ENCODE measurements around the gene GIMAP7. TPM values are rescaled to one million over a fixed set of nuclear protein-coding genes. Genes with fewer than 3 reads are reported as not detected.

Gene GIMAP7
- total RNA-seq, 2 donors from 2014 or later: 12.6 to 21.4 TPM

DNA sequence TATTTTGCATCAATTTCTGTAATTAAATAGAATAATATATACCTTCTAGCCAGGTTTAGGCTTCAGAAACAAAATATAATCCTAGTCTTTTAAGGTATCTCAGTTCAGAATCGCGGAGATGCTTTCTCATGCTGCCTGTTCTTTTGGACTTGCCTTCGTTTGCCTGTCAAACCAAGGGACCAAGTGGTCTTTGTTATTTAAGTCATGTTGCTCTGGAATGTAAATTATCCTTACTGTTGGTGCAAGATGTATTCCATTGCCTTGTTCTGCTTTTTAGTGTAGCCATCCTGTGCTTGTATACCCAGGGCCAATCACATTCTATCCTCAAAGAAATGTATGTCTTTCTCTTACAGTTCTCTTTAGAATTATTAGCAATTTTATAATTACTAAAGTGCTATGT, 51.5 kb downstream of the GIMAP7 start:
- no peak for DNase-seq (ENCODE audit: low spot score)
- no peak overlapping the region for H3K4me3 ChIP-seq
- no peaks in the 10 kb centered on the region for H3K27me3 ChIP-seq (replicated peaks; ENCODE audit: insufficient read depth)
- TF ChIP-seq, protein P1, sequence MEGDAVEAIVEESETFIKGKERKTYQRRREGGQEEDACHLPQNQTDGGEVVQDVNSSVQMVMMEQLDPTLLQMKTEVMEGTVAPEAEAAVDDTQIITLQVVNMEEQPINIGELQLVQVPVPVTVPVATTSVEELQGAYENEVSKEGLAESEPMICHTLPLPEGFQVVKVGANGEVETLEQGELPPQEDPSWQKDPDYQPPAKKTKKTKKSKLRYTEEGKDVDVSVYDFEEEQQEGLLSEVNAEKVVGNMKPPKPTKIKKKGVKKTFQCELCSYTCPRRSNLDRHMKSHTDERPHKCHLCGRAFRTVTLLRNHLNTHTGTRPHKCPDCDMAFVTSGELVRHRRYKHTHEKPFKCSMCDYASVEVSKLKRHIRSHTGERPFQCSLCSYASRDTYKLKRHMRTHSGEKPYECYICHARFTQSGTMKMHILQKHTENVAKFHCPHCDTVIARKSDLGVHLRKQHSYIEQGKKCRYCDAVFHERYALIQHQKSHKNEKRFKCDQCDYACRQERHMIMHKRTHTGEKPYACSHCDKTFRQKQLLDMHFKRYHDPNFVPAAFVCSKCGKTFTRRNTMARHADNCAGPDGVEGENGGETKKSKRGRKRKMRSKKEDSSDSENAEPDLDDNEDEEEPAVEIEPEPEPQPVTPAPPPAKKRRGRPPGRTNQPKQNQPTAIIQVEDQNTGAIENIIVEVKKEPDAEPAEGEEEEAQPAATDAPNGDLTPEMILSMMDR (IDR thresholded peaks at IDR 0.05): no peak
- no peak overlapping the region for H3K27ac ChIP-seq
- no peaks in the 10 kb centered on the region for H3K9me3 ChIP-seq
- no peak for ATAC-seq (ENCODE audit: insufficient number of reproducible peaks, low FRiP score, low read depth)
- H3K4me1 ChIP-seq (ENCODE audit: control insufficient read depth in 1 of 2, low read depth in 2 of 2): peaks cover 0 to 4% of the 10 kb centered on the region in 2 donors
- H3K36me3 ChIP-seq: no peaks in the 10 kb centered on the region

DNA sequence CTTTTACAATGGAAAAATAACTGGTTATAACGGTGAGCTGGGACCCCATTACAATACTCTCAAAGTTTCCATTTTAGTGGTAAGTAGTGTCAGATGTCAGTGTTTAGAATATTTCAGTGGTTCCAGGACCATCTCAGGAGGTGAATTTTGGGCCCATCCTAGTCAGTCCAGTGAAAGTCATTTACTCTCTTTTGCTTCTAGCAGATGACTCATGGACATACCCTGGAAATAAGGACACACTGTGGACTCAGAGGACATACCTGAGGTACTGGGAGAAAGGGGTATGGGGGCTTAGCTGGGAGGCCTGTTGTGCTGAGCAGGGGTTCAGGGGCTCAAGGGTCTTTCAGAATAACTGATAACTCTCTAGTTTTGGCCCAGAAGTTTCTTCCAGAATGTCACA, 51.9 kb downstream of the GIMAP7 start:
- peaks cover 0 to 4% of the 10 kb centered on the region in 2 donors for H3K4me1 ChIP-seq (ENCODE audit: control insufficient read depth in 1 of 2, low read depth in 2 of 2)
- TF ChIP-seq, protein P1 (IDR thresholded peaks at IDR 0.05): no peak
- no peaks in the 10 kb centered on the region for H3K9me3 ChIP-seq
- H3K27ac ChIP-seq: no peak overlapping the region
- H3K4me3 ChIP-seq: no peak overlapping the region
- no peak for DNase-seq (ENCODE audit: low spot score)
- no peak for ATAC-seq (ENCODE audit: insufficient number of reproducible peaks, low FRiP score, low read depth)
- H3K27me3 ChIP-seq (replicated peaks; ENCODE audit: insufficient read depth): no peaks in the 10 kb centered on the region
- H3K36me3 ChIP-seq: no peaks in the 10 kb centered on the region

DNA sequence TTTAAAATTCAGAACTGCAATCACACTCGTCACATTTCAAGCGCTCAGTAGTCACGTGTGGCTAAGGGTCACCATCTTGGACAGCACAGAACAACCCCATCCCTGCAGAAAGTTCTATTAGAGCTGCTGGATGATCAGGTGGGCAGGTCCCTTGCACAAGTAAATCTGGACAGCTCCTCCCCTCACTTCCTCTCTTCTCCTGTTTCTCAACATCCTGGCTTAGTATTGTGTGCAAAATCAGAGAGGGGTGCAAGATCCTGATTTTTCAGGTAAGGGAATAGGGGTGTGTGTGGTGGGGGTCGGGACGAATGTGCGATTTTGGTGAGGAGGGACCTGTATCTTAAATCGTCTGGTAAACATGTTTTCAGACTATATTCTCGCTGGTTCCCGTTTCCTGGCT, 52.5 kb downstream of the GIMAP7 start, which contains the start of gene GIMAP4:
Gene GIMAP4, plus strand, starts transcription at position 222 of the 400 bp plus-strand sequence. CDS start 2,512 bp downstream, outside the sequence.
- Histone ChIP-seq H3K27ac (peak within 1 kb of the TSS in 1 of 2 donors; percentile 24), H3K36me3 (no peaks in the 10 kb centered on the region), H3K4me3 (peak within 1 kb of the TSS; percentile 69), H3K27me3 (replicated peaks; ENCODE audit: insufficient read depth) (no peaks in the 10 kb centered on the region), H3K9me3 (no peaks in the 10 kb centered on the region), H3K4me1 (ENCODE audit: control insufficient read depth in 1 of 2, low read depth in 2 of 2) (peaks cover 0 to 4% of the 10 kb centered on the region in 2 donors)
- no peak for DNase-seq (ENCODE audit: low spot score)
- TF ChIP-seq, protein P1 (IDR thresholded peaks at IDR 0.05): no peak
- ATAC-seq (ENCODE audit: insufficient number of reproducible peaks, low FRiP score, low read depth): no peak

DNA sequence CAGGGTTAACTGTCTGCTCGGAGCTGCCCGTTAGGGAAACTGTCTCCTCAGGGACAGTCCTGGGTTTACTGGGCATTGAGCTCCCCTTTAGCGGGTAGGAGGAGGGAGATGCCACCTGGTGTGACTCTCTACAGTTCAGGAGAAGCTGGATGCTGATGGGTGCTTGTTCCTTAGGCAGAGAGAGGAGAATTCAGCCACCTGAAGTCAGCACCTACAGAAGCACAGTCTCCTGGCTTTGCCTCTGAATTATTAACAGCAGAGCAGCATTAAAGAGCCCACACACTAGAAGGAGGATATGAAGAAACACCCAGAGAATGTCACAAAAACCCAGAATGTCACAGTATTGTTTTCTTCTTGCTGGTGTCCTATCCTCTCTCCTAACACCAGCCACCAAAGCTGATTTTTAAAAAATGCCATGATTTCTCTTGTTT, 53.2 kb downstream of the GIMAP7 start:
- H3K27me3 ChIP-seq (replicated peaks; ENCODE audit: insufficient read depth): no peaks in the 10 kb centered on the region
- peak overlapping the region; percentile 69 for H3K4me3 ChIP-seq
- H3K4me1 ChIP-seq (ENCODE audit: control insufficient read depth in 1 of 2, low read depth in 2 of 2): peaks cover 0 to 4% of the 10 kb centered on the region in 2 donors
- H3K27ac ChIP-seq: peak overlapping the region in 1 of 2 donors; percentile 24
- H3K36me3 ChIP-seq: no peaks in the 10 kb centered on the region
- TF ChIP-seq, protein P1 (IDR thresholded peaks at IDR 0.05): no peak
- no peak for ATAC-seq (ENCODE audit: insufficient number of reproducible peaks, low FRiP score, low read depth)
- no peak for DNase-seq (ENCODE audit: low spot score)
- H3K9me3 ChIP-seq: no peaks in the 10 kb centered on the region

DNA sequence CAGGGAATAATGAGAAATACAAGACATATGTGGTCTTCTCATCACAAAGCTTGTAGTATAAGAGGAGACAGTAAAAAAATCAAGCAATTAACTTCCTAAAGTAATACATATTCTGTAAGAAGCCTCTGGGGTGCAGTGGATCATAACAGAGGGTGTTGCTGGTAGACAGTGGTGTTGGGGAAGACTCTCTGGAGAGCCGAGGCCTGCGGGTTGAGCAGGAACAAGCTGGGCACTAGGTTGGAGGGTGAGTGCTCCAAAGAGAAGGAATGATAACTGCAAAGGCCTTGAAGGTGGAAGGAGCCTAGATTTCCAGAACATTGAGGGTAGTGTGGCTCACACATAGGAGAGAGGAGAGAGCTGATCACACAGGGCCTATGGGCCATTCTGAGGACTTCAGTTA, 54.0 kb downstream of the GIMAP7 start:
- ATAC-seq (ENCODE audit: insufficient number of reproducible peaks, low FRiP score, low read depth) (no peak), DNase-seq (ENCODE audit: low spot score) (no peak)
- Histone ChIP-seq H3K4me1 (ENCODE audit: control insufficient read depth in 1 of 2, low read depth in 2 of 2) (peaks cover 0 to 4% of the 10 kb centered on the region in 2 donors), H3K27me3 (replicated peaks; ENCODE audit: insufficient read depth) (no peaks in the 10 kb centered on the region), H3K9me3 (no peaks in the 10 kb centered on the region), H3K4me3 (peak overlapping the region; percentile 69), H3K27ac (peak overlapping the region in 1 of 2 donors; percentile 30), H3K36me3 (no peaks in the 10 kb centered on the region)
- TF ChIP-seq, protein P1 (IDR thresholded peaks at IDR 0.05): no peak
